Ishikawa (cell line): ENCODE data around the gene NR2F1-AS1.

Experiments
- CEBPB ChIP-seq: IDR thresholded peaks from 2 replicates; pipeline ENCODE4 v1.6.1; 2012
- CREB1 ChIP-seq: IDR thresholded peaks from 2 replicates; pipeline ENCODE4 v1.6.1; 2012; ENCODE audit warnings: low read depth
- EGR1 ChIP-seq: IDR thresholded peaks from 2 replicates; pipeline ENCODE4 v1.6.1; 2012
- EP300 ChIP-seq: IDR thresholded peaks from 2 replicates; pipeline ENCODE4 v1.6.1; 2012; ENCODE audit warnings: borderline replicate concordance
- FOXM1 ChIP-seq: IDR thresholded peaks from 2 replicates; pipeline ENCODE4 v1.6.1; 2012; ENCODE audit warnings: low read depth, borderline replicate concordance
- MAX ChIP-seq: IDR thresholded peaks from 2 replicates; pipeline ENCODE4 v1.6.1; 2012
- NFIC ChIP-seq: IDR thresholded peaks from 2 replicates; pipeline ENCODE4 v1.6.1; 2012
- RAD21 ChIP-seq: IDR thresholded peaks from 2 replicates; pipeline ENCODE4 v1.6.1; 2012; ENCODE audit warnings: low read depth
- REST ChIP-seq: IDR thresholded peaks from 2 replicates; pipeline ENCODE4 v1.6.1; 2012; ENCODE audit warnings: low read depth, mild to moderate bottlenecking
- TAF1 ChIP-seq: IDR thresholded peaks from 2 replicates; pipeline ENCODE4 v1.6.1; 2012; ENCODE audit warnings: low read depth, mild to moderate bottlenecking
- TCF12 ChIP-seq: IDR thresholded peaks from 2 replicates; pipeline ENCODE4 v1.6.1; 2012; ENCODE audit warnings: low read depth
- TEAD4 ChIP-seq: IDR thresholded peaks from 2 replicates; pipeline ENCODE4 v1.6.1; 2012
- YY1 ChIP-seq: IDR thresholded peaks from 2 replicates; pipeline ENCODE4 v1.6.1; 2012; ENCODE audit warnings: low read depth
- ZBTB7A ChIP-seq: IDR thresholded peaks from 2 replicates; pipeline ENCODE4 v1.6.1; 2012; ENCODE audit warnings: low read depth
- TF ChIP-seq, protein P1 (sequence below): IDR thresholded peaks from 2 replicates; pipeline ENCODE4 v1.6.1; 2012

NR2F1-AS1 gene

GRCh38 chr5:93417490-93417889 lies 163.5 kb downstream of the NR2F1-AS1 start:
- TF ChIP-seq FOXM1, result no peak
- TF ChIP-seq CREB1, result no peak
- TF ChIP-seq TEAD4, result no peak
- TF ChIP-seq ZBTB7A, result no peak
- no peak for TF ChIP-seq MAX
- no peak for TF ChIP-seq CEBPB

GRCh38 chr5:93415819-93416218 lies 165.2 kb downstream of the NR2F1-AS1 start:
- TF ChIP-seq EP300 (no peak), ZBTB7A (no peak)

DNA sequence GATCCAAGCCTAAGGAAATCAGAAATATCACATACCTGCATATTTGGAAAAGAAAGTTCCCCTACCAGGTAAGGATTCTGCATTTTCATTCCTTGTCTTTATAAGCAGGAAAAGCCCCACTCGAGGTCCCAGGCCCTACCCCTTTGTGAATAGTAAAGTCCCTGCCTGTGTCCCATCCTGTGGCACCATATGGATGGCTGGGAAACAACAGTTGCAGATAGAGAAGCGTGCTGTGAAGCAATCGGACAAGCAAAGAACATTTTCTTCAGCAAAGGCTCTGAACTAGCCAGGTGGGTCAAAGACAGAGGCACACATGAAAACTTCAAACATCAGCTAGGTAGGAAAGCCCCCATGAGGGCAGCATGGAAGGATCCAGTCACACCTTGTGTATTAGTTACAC lies 169.3 kb downstream of the NR2F1-AS1 start:
- TF ChIP-seq REST, result no peak
- no peak for TF ChIP-seq TCF12

- TF ChIP-seq RAD21, result no peak
Measured at GRCh38 chr5:93409691-93410090, 171.3 kb downstream of the NR2F1-AS1 start.

- TF ChIP-seq, protein P1, sequence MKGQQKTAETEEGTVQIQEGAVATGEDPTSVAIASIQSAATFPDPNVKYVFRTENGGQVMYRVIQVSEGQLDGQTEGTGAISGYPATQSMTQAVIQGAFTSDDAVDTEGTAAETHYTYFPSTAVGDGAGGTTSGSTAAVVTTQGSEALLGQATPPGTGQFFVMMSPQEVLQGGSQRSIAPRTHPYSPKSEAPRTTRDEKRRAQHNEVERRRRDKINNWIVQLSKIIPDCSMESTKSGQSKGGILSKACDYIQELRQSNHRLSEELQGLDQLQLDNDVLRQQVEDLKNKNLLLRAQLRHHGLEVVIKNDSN, result no peak
Measured at GRCh38 chr5:93407454-93407853, 173.6 kb downstream of the NR2F1-AS1 start.

DNA sequence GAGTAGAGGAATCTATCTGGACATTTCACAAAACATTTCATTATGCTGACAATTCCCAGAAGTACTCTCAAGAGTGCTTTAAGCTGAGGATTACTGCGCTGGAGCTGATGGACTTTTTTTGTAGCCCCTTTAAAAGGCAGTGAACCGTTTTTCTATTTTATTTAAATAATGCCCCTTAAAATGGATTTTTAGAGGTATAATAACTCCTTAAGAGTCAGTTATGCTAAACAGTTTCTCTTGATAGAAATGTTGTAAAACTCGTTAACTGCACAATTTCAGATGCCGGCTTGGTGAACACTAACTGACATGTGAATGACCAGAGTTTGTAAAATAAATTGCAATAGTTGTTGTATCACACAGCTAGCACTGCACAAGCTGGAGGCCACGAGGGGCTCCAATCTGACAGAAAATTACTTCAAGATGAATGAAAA lies 174.0 kb downstream of the NR2F1-AS1 start:
- TF ChIP-seq MAX, result no peak
- no peak for TF ChIP-seq EGR1
- TF ChIP-seq ZBTB7A, result no peak
- no peak for TF ChIP-seq YY1
- no peak for TF ChIP-seq TAF1
- TF ChIP-seq, protein P1, result no peak
- no peak for TF ChIP-seq CREB1
- TF ChIP-seq NFIC, result no peak
- TF ChIP-seq TEAD4, result no peak
- TF ChIP-seq CEBPB, result no peak
- no peak for TF ChIP-seq TCF12
- TF ChIP-seq REST, result no peak
- no peak for TF ChIP-seq FOXM1
- TF ChIP-seq RAD21, result no peak
- no peak for TF ChIP-seq EP300

GRCh38 chr5:93404246-93404645 lies 176.8 kb downstream of the NR2F1-AS1 start:
- TF ChIP-seq MAX, result no peak
- TF ChIP-seq TEAD4, result no peak
- TF ChIP-seq CEBPB, result no peak
- TF ChIP-seq TAF1, result no peak
- TF ChIP-seq TCF12, result no peak
- no peak for TF ChIP-seq RAD21
- TF ChIP-seq, protein P1, result no peak
- no peak for TF ChIP-seq YY1
- no peak for TF ChIP-seq CREB1
- no peak for TF ChIP-seq REST
- TF ChIP-seq EGR1, result no peak
- TF ChIP-seq NFIC, result no peak
- no peak for TF ChIP-seq ZBTB7A
- no peak for TF ChIP-seq FOXM1
- TF ChIP-seq EP300, result no peak
